Measurements from ENCODE around the gene APBA2. TPM values are rescaled to one million over a fixed set of nuclear protein-coding genes. Genes with fewer than 3 reads are reported as not detected.

The APBA2 gene
- total RNA-seq, 4 donors from 2014 or later = 3.3 to 5.4 (median 4.5) TPM

DNA sequence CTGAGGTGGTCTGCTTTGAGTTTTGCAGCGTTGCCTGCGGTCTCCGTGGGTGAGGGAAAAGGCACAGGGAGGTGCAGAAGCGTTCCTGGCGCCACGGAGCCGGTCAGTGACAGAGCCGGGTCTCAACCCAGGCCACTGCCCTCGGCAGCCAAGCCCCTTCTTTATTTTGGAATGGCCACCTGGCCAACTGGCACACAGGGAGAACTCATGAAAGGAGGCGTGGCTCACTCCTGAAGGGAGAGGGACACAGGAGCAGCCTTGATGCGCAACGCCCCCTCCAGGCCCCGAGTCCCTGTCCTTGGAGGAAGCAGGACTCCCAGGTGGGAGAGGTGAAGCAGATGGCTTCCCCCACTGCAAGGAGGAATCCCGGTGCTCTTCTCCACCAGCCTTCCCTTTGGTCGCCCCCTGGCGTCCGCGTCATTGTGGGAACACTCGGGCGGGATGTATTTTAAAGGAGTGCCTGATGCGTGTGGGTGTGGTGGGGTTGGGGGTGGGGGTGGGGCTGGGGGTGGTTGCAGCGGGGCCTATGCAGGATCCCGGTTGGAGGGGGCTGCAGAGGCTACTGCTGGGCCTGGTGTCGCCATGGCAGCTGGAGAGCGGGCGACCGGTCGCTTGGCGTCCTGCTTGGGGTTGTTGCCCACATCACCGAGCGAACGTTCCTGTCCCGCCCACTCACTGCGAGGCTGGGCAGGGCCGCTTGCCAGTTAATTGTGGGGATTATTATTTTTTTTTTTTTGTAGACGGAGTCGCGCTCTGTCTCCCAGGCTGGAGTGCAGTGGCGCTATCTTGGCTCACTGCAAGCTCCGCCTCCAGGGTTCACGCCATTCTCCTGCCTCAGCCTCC, 32.6 kb downstream of the APBA2 start:
- H3K4me3 ChIP-seq = no peak overlapping the region
- H3K4me1 ChIP-seq = no peaks in the 10 kb centered on the region
- no peaks in the 10 kb centered on the region for H3K36me3 ChIP-seq
- 69 to 74% methylated on average over 38 to 41 of the region's 41 CpGs for WGBS, 2 donors
- no peak overlapping the region for H3K27ac ChIP-seq
- TF ChIP-seq, protein P1, sequence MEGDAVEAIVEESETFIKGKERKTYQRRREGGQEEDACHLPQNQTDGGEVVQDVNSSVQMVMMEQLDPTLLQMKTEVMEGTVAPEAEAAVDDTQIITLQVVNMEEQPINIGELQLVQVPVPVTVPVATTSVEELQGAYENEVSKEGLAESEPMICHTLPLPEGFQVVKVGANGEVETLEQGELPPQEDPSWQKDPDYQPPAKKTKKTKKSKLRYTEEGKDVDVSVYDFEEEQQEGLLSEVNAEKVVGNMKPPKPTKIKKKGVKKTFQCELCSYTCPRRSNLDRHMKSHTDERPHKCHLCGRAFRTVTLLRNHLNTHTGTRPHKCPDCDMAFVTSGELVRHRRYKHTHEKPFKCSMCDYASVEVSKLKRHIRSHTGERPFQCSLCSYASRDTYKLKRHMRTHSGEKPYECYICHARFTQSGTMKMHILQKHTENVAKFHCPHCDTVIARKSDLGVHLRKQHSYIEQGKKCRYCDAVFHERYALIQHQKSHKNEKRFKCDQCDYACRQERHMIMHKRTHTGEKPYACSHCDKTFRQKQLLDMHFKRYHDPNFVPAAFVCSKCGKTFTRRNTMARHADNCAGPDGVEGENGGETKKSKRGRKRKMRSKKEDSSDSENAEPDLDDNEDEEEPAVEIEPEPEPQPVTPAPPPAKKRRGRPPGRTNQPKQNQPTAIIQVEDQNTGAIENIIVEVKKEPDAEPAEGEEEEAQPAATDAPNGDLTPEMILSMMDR (IDR thresholded peaks at IDR 0.05) = no peak
- TF ChIP-seq EP300 (IDR thresholded peaks at IDR 0.05) (no peak), POLR2A (IDR thresholded peaks at IDR 0.05) (no peak)
- H3K9me3 ChIP-seq = peaks cover 0 to 2% (median 0%) of the 10 kb centered on the region in 4 donors
- DNase-seq (ENCODE audit: low spot score in 2 of 2) = no peak
- no peaks in the 10 kb centered on the region for H3K27me3 ChIP-seq

DNA sequence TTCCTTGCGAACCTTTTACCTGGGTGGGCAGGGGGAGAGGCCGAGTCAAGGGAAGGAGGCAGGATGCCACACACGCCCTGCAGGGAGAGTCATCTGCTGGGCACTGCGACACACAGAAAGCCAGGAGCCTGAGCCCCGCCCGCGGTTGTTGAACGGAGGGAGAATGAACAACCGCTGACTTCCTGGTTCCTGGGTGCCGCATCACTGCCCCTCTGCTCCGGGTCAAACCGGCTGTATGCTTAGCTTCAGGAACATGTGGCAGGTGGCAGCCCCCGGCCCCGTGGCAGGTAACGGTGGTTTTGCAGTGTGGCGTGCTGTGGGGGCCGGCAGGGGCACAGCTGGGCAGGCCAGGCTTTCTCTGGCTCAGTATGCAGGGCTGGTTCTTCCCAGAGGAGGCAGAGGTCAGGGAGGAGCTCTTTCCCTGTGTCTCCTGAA, 33.4 kb downstream of the APBA2 start:
- no peaks in the 10 kb centered on the region for H3K27me3 ChIP-seq
- no peaks in the 10 kb centered on the region for H3K36me3 ChIP-seq
- 82 to 90% methylated on average over 14 to 17 of the region's 17 CpGs for WGBS, 2 donors
- TF ChIP-seq EP300 (IDR thresholded peaks at IDR 0.05) (no peak), POLR2A (IDR thresholded peaks at IDR 0.05) (no peak)
- TF ChIP-seq, protein P1 (IDR thresholded peaks at IDR 0.05) = no peak
- H3K4me1 ChIP-seq = no peaks in the 10 kb centered on the region
- H3K4me3 ChIP-seq = no peak overlapping the region
- peaks cover 0 to 2% (median 0%) of the 10 kb centered on the region in 4 donors for H3K9me3 ChIP-seq
- no peak for DNase-seq (ENCODE audit: low spot score in 2 of 2)
- H3K27ac ChIP-seq = no peak overlapping the region

DNA sequence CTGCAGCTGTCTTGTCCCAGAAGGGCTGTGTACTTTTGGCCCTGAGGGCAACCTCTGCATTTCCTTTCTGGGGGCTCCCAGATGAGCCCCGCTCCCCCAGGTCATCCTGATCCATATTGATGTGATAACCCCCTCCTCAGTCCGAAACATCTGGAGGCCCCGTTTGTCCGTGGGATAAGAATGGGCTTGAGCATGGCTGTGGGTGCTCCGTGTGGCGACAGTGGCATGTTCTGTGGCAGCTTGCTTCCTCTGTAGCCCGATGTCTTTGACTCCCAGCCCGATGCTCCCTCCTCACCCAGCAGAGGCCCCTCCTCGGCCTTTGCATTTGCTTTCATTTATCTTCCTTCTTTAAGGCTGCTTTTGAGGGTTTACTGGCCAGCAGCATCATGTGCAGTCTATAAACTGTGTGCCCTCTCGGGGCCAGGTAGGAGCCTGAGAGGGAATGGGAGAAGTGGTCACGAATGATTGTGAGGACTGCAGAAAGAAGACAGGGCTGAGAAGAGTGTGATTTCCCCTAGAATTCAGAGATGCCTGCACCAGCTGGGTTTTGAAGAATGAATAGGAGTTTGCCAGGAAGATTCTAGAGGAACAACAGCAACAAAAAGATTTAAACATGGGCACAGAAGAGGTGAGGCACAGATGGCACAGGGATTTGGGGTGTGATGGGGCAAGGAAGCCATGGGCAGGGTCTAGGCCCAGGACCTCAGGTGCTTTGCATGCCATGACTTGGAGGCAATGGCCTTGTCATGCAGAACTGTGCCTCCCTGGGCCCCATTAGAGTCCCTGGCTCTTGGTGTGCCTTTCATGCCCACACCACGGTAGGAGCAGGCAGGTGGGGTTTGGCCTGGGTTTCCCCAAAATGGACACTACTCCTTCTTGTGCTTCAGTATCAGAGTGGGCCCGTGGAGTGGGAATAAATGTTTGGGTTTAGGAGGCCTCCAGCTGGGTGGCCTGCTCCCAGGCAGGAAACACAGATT, 34.2 kb downstream of the APBA2 start:
- WGBS, 2 donors = 81 to 86% methylated on average over 13 of the region's 13 CpGs
- TF ChIP-seq POLR2A (IDR thresholded peaks at IDR 0.05) (no peak), EP300 (IDR thresholded peaks at IDR 0.05) (no peak)
- TF ChIP-seq, protein P1 (IDR thresholded peaks at IDR 0.05) = no peak
- no peaks in the 10 kb centered on the region for H3K27me3 ChIP-seq
- no peak overlapping the region for H3K27ac ChIP-seq
- peaks cover 0 to 2% (median 0%) of the 10 kb centered on the region in 4 donors for H3K9me3 ChIP-seq
- no peaks in the 10 kb centered on the region for H3K4me1 ChIP-seq
- no peaks in the 10 kb centered on the region for H3K36me3 ChIP-seq
- no peak overlapping the region for H3K4me3 ChIP-seq
- DNase-seq (ENCODE audit: low spot score in 2 of 2) = no peak

DNA sequence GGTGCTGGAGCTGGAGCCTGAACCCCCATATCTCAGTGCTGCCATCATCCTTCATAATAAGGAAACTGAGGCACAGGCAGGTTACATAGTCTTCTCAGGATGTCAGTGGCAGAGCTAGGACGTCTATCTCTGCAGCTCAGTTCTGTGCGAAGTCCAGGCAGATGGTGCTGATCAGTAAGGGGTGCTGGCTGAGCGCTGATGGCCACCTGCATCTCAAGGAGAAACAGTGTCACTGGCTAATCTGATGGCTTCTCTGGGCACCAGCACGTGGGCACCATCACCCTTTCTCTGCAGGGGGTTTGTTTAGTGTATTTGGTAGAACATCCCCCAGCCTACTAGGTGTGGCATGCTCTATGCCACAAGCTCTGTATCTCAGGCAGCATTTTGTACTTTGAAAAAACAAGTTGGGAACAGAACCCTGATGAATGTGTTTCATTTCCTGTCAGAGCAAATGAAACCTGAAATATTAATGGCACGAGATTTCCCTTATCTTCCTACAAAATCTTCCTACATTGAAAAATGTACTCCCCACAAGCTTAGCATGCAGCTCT, 35.1 kb downstream of the APBA2 start:
- no peak overlapping the region for H3K4me3 ChIP-seq
- no peaks in the 10 kb centered on the region for H3K27me3 ChIP-seq
- no peak for DNase-seq (ENCODE audit: low spot score in 2 of 2)
- H3K9me3 ChIP-seq = peaks cover 0 to 2% (median 0%) of the 10 kb centered on the region in 4 donors
- no peak overlapping the region for H3K27ac ChIP-seq
- H3K36me3 ChIP-seq = no peaks in the 10 kb centered on the region
- 55 to 70% methylated on average over 2 to 5 of the region's 5 CpGs for WGBS, 2 donors
- H3K4me1 ChIP-seq = no peaks in the 10 kb centered on the region
- TF ChIP-seq, protein P1 (IDR thresholded peaks at IDR 0.05) = no peak
- TF ChIP-seq POLR2A (IDR thresholded peaks at IDR 0.05) (no peak), EP300 (IDR thresholded peaks at IDR 0.05) (no peak)

Measured in tibial nerve (tissue), 4 donors.